ENCODE measurements around the gene PRKAG2.

- no peak for TF ChIP-seq POLR2A (IDR thresholded peaks at IDR 0.05; ENCODE audit: low read length)
- no peak for TF ChIP-seq GATA1 (IDR thresholded peaks at IDR 0.05; ENCODE audit: low read depth, low read length)
These were observed 44.3 kb downstream of the PRKAG2 start for GRCh38 chr7:151832656-151833055.
